PC-3 (cell line): ENCODE data around the gene PBXIP1. TPM values are rescaled to one million over a fixed set of nuclear protein-coding genes. Genes with fewer than 3 reads are reported as not detected.

Experiments used
- ATAC-seq: fragments of 200-7000 bp; cut with Tn5 transposase; 2 replicates; pipeline ENCODE4 v1.9.1; 2020; ENCODE audit warnings: mild to moderate bottlenecking, moderate library complexity
- BruUV-seq: library from RNA; stranded (reverse); fragments of 400-500 nt; replicated peaks from 2 replicates; lab custom pipeline; 2021; lab: Mats Ljungman, UMichigan
- CTCF ChIA-PET: fragments of 300-600 bp; sonication (Branson Sonifier 250); formaldehyde crosslinking; loops from one replicate; lab custom pipeline; 2022; ENCODE audit warnings: antibody characterized with exemption; lab: Charles Lee
- POLR2A ChIA-PET: fragments of 300-600 bp; sonication (Branson Sonifier 250); formaldehyde crosslinking; loops from one replicate; lab custom pipeline; 2022; ENCODE audit warnings: antibody characterized with exemption; ENCODE audit not compliant: unreplicated experiment; lab: Charles Lee
- DNase-seq: peaks from one replicate; pipeline ENCODE4 v3.0.0-alpha.2; 2015
- H2AFZ ChIP-seq: fragments of 300-600 bp; sonication (generic); 2 replicates; pipeline ENCODE4 v1.6.0; 2016; ENCODE audit warnings: antibody characterized with exemption, low read length
- H3F3A ChIP-seq: fragments of 300-600 bp; sonication (generic); one replicate; pipeline ENCODE4 v1.6.0; 2017; ENCODE audit warnings: antibody characterized with exemption, low read length, control low read depth, mild to moderate bottlenecking; ENCODE audit not compliant: unreplicated experiment
- H3K27ac ChIP-seq: fragments of 300-600 bp; sonication (generic); 2 replicates; pipeline ENCODE4 v1.5.1; 2016; ENCODE audit warnings: mild to moderate bottlenecking, low read length
- H3K27me3 ChIP-seq: fragments of 300-600 bp; sonication (generic); 2 replicates; pipeline ENCODE4 v1.6.1; 2016; ENCODE audit warnings: low read length, mixed read lengths
- H3K36me3 ChIP-seq: fragments of 300-600 bp; sonication (generic); 2 replicates; pipeline ENCODE4 v1.6.1; 2016; ENCODE audit warnings: low read depth, mixed run types, low read length, mixed read lengths
- H3K4me1 ChIP-seq: fragments of 300-600 bp; sonication (generic); 2 replicates; pipeline ENCODE4 v1.5.1; 2016; ENCODE audit warnings: low read length; ENCODE audit not compliant: insufficient read depth
- H3K4me2 ChIP-seq: fragments of 300-600 bp; sonication (generic); 2 replicates; pipeline ENCODE4 v1.6.0; 2016; ENCODE audit warnings: low read length
- H3K4me3 ChIP-seq: fragments of 300-600 bp; sonication (generic); 2 replicates; pipeline ENCODE4 v1.5.1; 2016; ENCODE audit warnings: mild to moderate bottlenecking, low read length, mixed read lengths
- H3K79me2 ChIP-seq: fragments of 300-600 bp; sonication (generic); 2 replicates; pipeline ENCODE4 v1.6.1; 2017; ENCODE audit warnings: low read length, mixed read lengths
- H3K9ac ChIP-seq: fragments of 300-600 bp; sonication (generic); 2 replicates; pipeline ENCODE4 v1.6.0; 2016; ENCODE audit warnings: mild to moderate bottlenecking, low read length
- H3K9me2 ChIP-seq: fragments of 300-600 bp; sonication (generic); replicated peaks from 2 replicates; pipeline ENCODE4 v1.6.1; 2016; ENCODE audit warnings: mixed run types, low read length, mixed read lengths
- H3K9me3 ChIP-seq: fragments of 300-600 bp; sonication (generic); 2 replicates; pipeline ENCODE4 v1.6.1; 2016; ENCODE audit warnings: low read length, mixed read lengths
- H4K20me1 ChIP-seq: fragments of 300-600 bp; sonication (generic); 2 replicates; pipeline ENCODE4 v1.6.1; 2016; ENCODE audit warnings: low read length, mixed read lengths
- EZH2 ChIP-seq: fragments of 300-600 bp; sonication (generic); IDR thresholded peaks from one replicate; pipeline ENCODE4 v1.6.1; 2017; ENCODE audit warnings: antibody characterized with exemption, mild to moderate bottlenecking, low read length; ENCODE audit not compliant: unreplicated experiment
- EZH2phosphoT487 ChIP-seq: fragments of 300-600 bp; sonication (generic); IDR thresholded peaks from 2 replicates; pipeline ENCODE4 v1.6.1; 2018; ENCODE audit warnings: mild to moderate bottlenecking, antibody characterized with exemption, low read length, borderline replicate concordance
- intact Hi-C: fragments of 100-400 bp; cut with micrococcal nuclease; formaldehyde crosslinking; loops from 2 replicates; pipeline ENCODE4 v1.9.0; 2023
- total RNA-seq: library from RNA; depleted of rRNA; stranded (reverse); fragments of >200 nt; gene quantifications from 2 replicates; pipeline ENCODE4 v1.2.3, GENCODE V29; 2014
- TF ChIP-seq, protein P1 (sequence below): fragments of 300-600 bp; sonication (generic); conservative IDR thresholded peaks from 2 replicates; pipeline ENCODE4 v1.5.1; 2017; ENCODE audit warnings: antibody characterized with exemption, low read depth, mild to moderate bottlenecking, low read length

Gene PBXIP1
- total RNA-seq, 1 experiment from 2014 or later = 35.4 TPM

DNA sequence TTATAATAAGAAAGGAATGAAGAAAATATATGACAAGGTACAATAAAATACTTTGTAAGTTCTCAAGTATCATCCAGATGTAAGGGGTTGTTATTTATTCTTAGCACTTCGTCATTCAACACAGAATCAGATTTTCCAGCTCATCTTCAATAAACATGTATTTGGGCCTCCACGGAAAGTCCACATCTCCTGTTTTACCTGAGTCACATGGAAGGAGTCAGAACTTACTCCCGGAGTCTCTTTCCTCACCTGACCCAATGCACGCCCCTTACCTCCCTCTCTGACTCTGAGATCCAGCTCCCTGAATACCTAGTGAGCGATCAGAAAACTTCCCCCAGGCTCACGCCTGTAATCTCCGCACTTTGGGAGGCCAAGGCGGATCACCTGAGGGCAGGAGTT is 17.9 kb downstream of the PBXIP1 start:
- DNase-seq = peak; percentile 53
- no TSS peak for BruUV-seq
- Histone ChIP-seq H3K79me2 (peaks cover 15% of the 10 kb centered on the region), H3K4me1 (peaks cover 33% of the 10 kb centered on the region), H3K36me3 (no peaks in the 10 kb centered on the region), H3K4me3 (peak overlapping the region; percentile 67), H3F3A (peaks cover 4% of the 10 kb centered on the region), H3K27me3 (no peaks in the 10 kb centered on the region), H3K9me3 (no peaks in the 10 kb centered on the region), H3K9me2 (no peaks in the 10 kb centered on the region), H2AFZ (peak overlapping the region; percentile 85), H3K4me2 (peak overlapping the region; percentile 83), H4K20me1 (no peaks in the 10 kb centered on the region), H3K9ac (peak overlapping the region; percentile 91), H3K27ac (peak overlapping the region; percentile 93)
- ATAC-seq = no peak
- ChIA-PET CTCF (no interaction called here), POLR2A (interaction anchor here (0.5 kb wide), 1 partner anchor 34 kb away, joined by 4 read pairs; no protein-coding TSS in a partner anchor)
- intact Hi-C loops = loop anchor here (1.0 to 5.0 kb wide), 5 partner anchors 31 to 379 kb away; partner anchors contain the start of genes ADAR, CKS1B and UBE2Q1
- TF ChIP-seq, protein P1, sequence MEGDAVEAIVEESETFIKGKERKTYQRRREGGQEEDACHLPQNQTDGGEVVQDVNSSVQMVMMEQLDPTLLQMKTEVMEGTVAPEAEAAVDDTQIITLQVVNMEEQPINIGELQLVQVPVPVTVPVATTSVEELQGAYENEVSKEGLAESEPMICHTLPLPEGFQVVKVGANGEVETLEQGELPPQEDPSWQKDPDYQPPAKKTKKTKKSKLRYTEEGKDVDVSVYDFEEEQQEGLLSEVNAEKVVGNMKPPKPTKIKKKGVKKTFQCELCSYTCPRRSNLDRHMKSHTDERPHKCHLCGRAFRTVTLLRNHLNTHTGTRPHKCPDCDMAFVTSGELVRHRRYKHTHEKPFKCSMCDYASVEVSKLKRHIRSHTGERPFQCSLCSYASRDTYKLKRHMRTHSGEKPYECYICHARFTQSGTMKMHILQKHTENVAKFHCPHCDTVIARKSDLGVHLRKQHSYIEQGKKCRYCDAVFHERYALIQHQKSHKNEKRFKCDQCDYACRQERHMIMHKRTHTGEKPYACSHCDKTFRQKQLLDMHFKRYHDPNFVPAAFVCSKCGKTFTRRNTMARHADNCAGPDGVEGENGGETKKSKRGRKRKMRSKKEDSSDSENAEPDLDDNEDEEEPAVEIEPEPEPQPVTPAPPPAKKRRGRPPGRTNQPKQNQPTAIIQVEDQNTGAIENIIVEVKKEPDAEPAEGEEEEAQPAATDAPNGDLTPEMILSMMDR = no peak
- TF ChIP-seq EZH2 = no peak
- TF ChIP-seq EZH2phosphoT487 = no peak

DNA sequence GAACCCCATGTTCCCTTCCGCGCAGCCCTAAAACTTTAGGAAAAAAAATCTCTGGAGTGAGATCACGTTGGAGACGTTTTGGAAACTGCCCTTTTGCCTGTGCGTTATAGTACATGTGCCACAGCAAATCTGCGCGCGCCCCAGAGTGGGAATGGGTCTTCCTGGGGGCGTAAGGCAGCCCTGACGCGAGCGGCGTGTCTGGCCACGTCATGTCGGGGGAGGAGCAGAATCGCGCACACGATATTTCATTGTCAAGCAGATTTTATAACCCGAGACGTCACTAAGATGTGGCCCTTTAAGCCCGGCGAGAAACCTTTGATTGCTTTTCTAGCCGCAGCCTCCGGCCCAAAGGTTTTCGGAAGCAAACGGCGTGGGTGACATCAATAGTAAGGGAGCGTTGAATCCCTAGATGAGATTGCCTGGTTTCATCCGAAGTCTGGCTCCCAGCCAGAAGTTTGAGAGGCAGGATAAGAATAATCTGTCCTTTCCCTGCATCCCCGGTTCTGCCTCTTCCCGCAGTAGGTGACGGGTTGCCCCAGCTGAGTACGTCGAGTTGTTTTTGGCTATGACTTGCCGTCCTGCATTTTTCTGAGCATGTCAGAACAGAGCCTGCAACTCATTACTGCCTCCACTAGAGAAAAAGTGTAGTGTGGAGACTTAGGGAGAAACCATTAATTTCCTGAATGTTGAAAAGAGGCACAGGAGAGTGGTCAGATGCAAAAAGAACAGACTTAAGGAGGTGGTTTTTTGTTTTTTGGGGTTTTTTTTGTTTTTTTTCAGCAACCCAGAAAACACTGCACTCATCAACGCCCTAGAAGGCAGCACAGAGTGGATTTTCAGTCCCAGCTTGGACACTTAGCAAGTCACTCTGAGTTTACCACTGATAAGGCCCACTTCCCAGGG is 18.6 kb downstream of the PBXIP1 start:
- H3K27ac ChIP-seq = peak overlapping the region; percentile 93
- H3K9me2 ChIP-seq = no peaks in the 10 kb centered on the region
- POLR2A ChIA-PET = interaction anchor here (0.5 to 0.6 kb wide), 2 partner anchors 34 to 62 kb away, joined by 4 to 9 read pairs; no protein-coding TSS in a partner anchor
- ATAC-seq = peak; percentile 68
- CTCF ChIA-PET = interaction anchor here (1.0 kb wide), 1 partner anchor 80 kb away, joined by 3 read pairs; no protein-coding TSS in a partner anchor
- peak overlapping the region; percentile 83 for H3K4me2 ChIP-seq
- peak overlapping the region; percentile 85 for H2AFZ ChIP-seq
- BruUV-seq = TSS peak; percentile 97
- H3K9ac ChIP-seq = peak overlapping the region; percentile 91
- H3K79me2 ChIP-seq = peaks cover 15% of the 10 kb centered on the region
- H4K20me1 ChIP-seq = no peaks in the 10 kb centered on the region
- peaks cover 39% of the 10 kb centered on the region for H3K4me1 ChIP-seq
- peak; percentile 96 for DNase-seq
- peak overlapping the region; percentile 67 for H3K4me3 ChIP-seq
- intact Hi-C loops = loop anchor here (1.0 to 5.0 kb wide), 5 partner anchors 31 to 379 kb away; partner anchors contain the start of genes ADAR, CKS1B and UBE2Q1
- H3K9me3 ChIP-seq = no peaks in the 10 kb centered on the region
- H3F3A ChIP-seq = peaks cover 7% of the 10 kb centered on the region
- H3K36me3 ChIP-seq = no peaks in the 10 kb centered on the region
- H3K27me3 ChIP-seq = no peaks in the 10 kb centered on the region
- no peak for TF ChIP-seq EZH2
- TF ChIP-seq, protein P1 = peak; percentile 48; the same call in 1 of the 2 replicates
